A673 (cell line): ENCODE measurements around the gene DUSP3. TPM values are rescaled to one million over a fixed set of nuclear protein-coding genes. Genes with fewer than 3 reads are reported as not detected.

ENCODE experiments used
- BruUV-seq: library from RNA; stranded (reverse); fragments of 400-500 nt; replicated peaks from 2 replicates; lab custom pipeline; 2021; lab: Mats Ljungman, UMichigan
- CTCF ChIA-PET: fragments of 300-600 bp; sonication (Branson Sonifier 250); formaldehyde crosslinking; loops from one replicate; lab custom pipeline; 2022; ENCODE audit warnings: antibody characterized with exemption; lab: Charles Lee
- POLR2A ChIA-PET: fragments of 300-600 bp; sonication (Branson Sonifier 250); formaldehyde crosslinking; loops from one replicate; lab custom pipeline; 2022; ENCODE audit warnings: antibody characterized with exemption; ENCODE audit not compliant: low non-redundant PET; lab: Charles Lee
- DNase-seq: peaks from one replicate; pipeline ENCODE4 v3.0.0-alpha.2; 2015; ENCODE audit warnings: low spot score
- H3K27ac ChIP-seq: fragments of 200-600 bp; sonication (generic); 2 replicates; pipeline ENCODE4 v1.5.1; 2016; ENCODE audit warnings: mixed run types, low read depth, mild to moderate bottlenecking, mixed read lengths, antibody characterized with exemption, low read length; ENCODE audit not compliant: poor library complexity, severe bottlenecking
- H3K27me3 ChIP-seq: fragments of 200-600 bp; sonication (generic); replicated peaks from 2 replicates; pipeline ENCODE4 v1.6.1; 2017; ENCODE audit warnings: mixed run types, low read depth, mild to moderate bottlenecking, mixed read lengths, antibody characterized with exemption, low read length; ENCODE audit not compliant: insufficient read depth, poor library complexity
- H3K36me3 ChIP-seq: fragments of 200-600 bp; sonication (generic); 2 replicates; pipeline ENCODE4 v1.6.1; 2016; ENCODE audit warnings: mixed run types, mild to moderate bottlenecking, mixed read lengths, antibody characterized with exemption, low read length; ENCODE audit not compliant: insufficient read depth, poor library complexity, severe bottlenecking
- H3K4me1 ChIP-seq: fragments of 200-600 bp; sonication (generic); 2 replicates; pipeline ENCODE4 v1.6.1; 2017; ENCODE audit warnings: mixed run types, mild to moderate bottlenecking, mixed read lengths, antibody characterized with exemption, low read length; ENCODE audit not compliant: insufficient read depth, poor library complexity, severe bottlenecking
- H3K4me3 ChIP-seq: fragments of 200-600 bp; sonication (generic); 2 replicates; pipeline ENCODE4 v1.5.1; 2016; ENCODE audit warnings: low read depth, mixed run types, mild to moderate bottlenecking, mixed read lengths, low read length; ENCODE audit not compliant: poor library complexity, severe bottlenecking
- H3K9me3 ChIP-seq: fragments of 200-600 bp; sonication (generic); 2 replicates; pipeline ENCODE4 v1.6.1; 2016; ENCODE audit warnings: mixed run types, low read depth, mild to moderate bottlenecking, mixed read lengths, antibody characterized with exemption, low read length; ENCODE audit not compliant: poor library complexity, severe bottlenecking
- EZH2 ChIP-seq: fragments of 200-600 bp; sonication (generic); IDR thresholded peaks from 2 replicates; pipeline ENCODE4 v1.6.1; 2017; ENCODE audit warnings: borderline replicate concordance, low read depth, mild to moderate bottlenecking, mixed read lengths, antibody characterized with exemption, low read length; ENCODE audit not compliant: poor library complexity, severe bottlenecking
- intact Hi-C: fragments of 100-400 bp; cut with micrococcal nuclease; formaldehyde crosslinking; loops from one replicate; pipeline ENCODE4 v1.10.0; 2022; ENCODE audit not compliant: unreplicated experiment
- total RNA-seq: library from RNA; stranded (reverse); gene quantifications from 2 replicates; pipeline ENCODE4 v1.2.3, GENCODE V29; 2021
- TF ChIP-seq, protein P1 (sequence below): fragments of 300-800, 200-600 bp; sonication (generic); conservative IDR thresholded peaks from 2 replicates; pipeline ENCODE4 v1.5.1; 2017; ENCODE audit warnings: low read depth, mild to moderate bottlenecking, antibody characterized with exemption, low read length, moderate library complexity, mixed read lengths

The DUSP3 gene
- total RNA-seq, 1 experiment from 2014 or later: 22.9 TPM

DNA sequence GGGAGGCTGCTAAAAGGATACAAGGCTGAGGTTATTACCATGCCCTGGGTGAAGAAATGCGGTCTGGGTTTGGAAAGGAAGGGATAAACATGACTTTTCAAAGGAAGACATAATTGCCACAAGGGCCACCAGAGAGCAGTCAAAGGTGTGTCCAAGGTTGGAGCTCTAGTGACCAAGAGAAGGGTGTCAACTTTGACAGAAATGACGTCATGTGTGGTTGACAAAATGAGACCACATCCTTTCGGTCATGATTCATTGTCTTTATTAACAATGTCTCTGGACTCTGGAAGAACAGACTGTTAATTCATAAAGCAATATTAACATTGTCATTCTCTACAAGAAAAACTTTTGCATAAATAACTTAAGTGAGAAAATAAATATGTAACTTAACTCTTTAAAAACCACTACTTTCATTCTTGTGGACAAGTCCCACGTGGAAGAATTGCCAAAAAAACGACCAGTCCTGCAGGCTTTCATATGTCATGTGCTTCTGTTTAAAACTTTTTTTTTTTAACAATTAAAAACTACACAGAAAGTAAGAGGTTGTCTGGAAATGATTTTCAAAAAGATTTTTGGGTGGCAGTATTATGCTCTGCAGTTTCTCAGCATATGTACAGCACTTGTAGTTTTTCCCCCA lies 25.2 kb downstream of the DUSP3 start:
- ChIA-PET POLR2A (no interaction called here), CTCF (no interaction called here)
- no peaks in the 10 kb centered on the region for H3K36me3 ChIP-seq
- intact Hi-C loops: no loop called here
- H3K27ac ChIP-seq: no peak overlapping the region
- TF ChIP-seq, protein P1, sequence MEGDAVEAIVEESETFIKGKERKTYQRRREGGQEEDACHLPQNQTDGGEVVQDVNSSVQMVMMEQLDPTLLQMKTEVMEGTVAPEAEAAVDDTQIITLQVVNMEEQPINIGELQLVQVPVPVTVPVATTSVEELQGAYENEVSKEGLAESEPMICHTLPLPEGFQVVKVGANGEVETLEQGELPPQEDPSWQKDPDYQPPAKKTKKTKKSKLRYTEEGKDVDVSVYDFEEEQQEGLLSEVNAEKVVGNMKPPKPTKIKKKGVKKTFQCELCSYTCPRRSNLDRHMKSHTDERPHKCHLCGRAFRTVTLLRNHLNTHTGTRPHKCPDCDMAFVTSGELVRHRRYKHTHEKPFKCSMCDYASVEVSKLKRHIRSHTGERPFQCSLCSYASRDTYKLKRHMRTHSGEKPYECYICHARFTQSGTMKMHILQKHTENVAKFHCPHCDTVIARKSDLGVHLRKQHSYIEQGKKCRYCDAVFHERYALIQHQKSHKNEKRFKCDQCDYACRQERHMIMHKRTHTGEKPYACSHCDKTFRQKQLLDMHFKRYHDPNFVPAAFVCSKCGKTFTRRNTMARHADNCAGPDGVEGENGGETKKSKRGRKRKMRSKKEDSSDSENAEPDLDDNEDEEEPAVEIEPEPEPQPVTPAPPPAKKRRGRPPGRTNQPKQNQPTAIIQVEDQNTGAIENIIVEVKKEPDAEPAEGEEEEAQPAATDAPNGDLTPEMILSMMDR: no peak
- TF ChIP-seq EZH2: no peak
- H3K9me3 ChIP-seq: no peaks in the 10 kb centered on the region
- DNase-seq: no peak
- BruUV-seq: no TSS peak
- no peak overlapping the region for H3K4me3 ChIP-seq
- H3K27me3 ChIP-seq: no peaks in the 10 kb centered on the region
- H3K4me1 ChIP-seq: no peaks in the 10 kb centered on the region

DNA sequence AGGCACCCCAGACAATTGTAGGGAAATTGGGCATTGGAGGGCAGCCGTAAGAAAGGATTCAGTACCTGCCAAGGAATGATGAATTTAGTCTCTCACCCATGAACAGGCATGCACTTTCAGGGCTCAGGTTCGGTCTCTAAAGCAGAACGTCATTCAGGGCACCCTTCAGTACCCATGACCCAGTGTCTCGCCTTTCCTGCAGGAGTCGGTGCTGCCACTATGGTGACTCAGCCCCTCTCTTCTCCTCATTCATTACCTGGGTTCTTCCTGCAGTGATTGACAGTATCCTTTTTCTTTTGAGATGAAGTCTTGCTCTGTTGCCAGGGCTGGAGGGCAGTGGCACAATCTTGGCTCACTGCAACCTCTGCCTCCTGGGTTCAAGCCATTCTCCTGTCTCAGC lies 28.6 kb downstream of the DUSP3 start:
- Histone ChIP-seq H3K27ac (no peak overlapping the region), H3K4me3 (no peak overlapping the region), H3K27me3 (no peaks in the 10 kb centered on the region), H3K9me3 (no peaks in the 10 kb centered on the region), H3K36me3 (no peaks in the 10 kb centered on the region), H3K4me1 (peaks cover 8% of the 10 kb centered on the region)
- TF ChIP-seq, protein P1: no peak
- no peak for TF ChIP-seq EZH2
- POLR2A ChIA-PET: no interaction called here
- BruUV-seq: no TSS peak
- intact Hi-C loops: no loop called here
- no peak for DNase-seq
- CTCF ChIA-PET: no interaction called here

DNA sequence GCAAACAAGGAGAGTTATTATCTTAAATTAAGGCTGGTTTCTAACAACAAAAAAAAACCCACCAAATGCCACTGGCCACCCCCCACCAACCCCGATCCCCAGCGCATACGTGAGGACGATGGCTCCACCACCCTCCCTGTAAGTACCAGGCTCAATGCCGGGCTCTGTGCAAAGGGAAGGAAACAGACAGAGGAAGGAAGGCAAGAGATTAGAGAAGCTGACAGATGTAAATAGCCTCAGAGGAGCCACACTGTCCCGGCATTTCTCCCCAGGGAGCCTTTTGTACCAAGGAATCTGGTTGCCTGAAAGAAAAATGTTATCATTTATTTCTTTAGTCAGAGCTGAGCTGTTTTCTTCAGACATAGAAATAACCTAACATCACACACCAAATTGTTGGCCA lies 33.2 kb downstream of the DUSP3 start:
- Histone ChIP-seq H3K27me3 (no peaks in the 10 kb centered on the region), H3K27ac (no peak overlapping the region), H3K9me3 (no peaks in the 10 kb centered on the region), H3K36me3 (no peaks in the 10 kb centered on the region), H3K4me3 (no peak overlapping the region), H3K4me1 (peaks cover 8% of the 10 kb centered on the region)
- ChIA-PET CTCF (no interaction called here), POLR2A (interaction anchor here (0.6 kb wide), 1 partner anchor 21 kb away, joined by 4 read pairs; no protein-coding TSS in a partner anchor)
- peak; percentile 67 for DNase-seq
- intact Hi-C loops: no loop called here
- BruUV-seq: no TSS peak
- TF ChIP-seq, protein P1: no peak
- no peak for TF ChIP-seq EZH2
